ENCODE measurements around the gene ABCC12. TPM values are rescaled to one million over a fixed set of nuclear protein-coding genes. Genes with fewer than 3 reads are reported as not detected.

Gene ABCC12
- polyA plus RNA-seq, 1 donor (not counting 4 experiments of a cell fraction or from before 2014, with no cell fraction given), result not detected

- H3K27ac ChIP-seq (ENCODE audit: control insufficient read depth, insufficient read depth, low read length), result no peak overlapping the region
- dilution Hi-C loops (cut with MboI; ENCODE audit: extremely low pct_ligation_motif_present, low sequenced_read_pairs), result no loop called here
- H3K9ac ChIP-seq (ENCODE audit: control insufficient read depth, extremely low read depth, insufficient read depth, low read length), result no peak overlapping the region
- no peaks in the 10 kb centered on the region for H3K79me2 ChIP-seq (ENCODE audit: control insufficient read depth, insufficient read depth, low read length)
- DNase-seq (ENCODE audit: low read depth, low spot score), result no peak
- no peaks in the 10 kb centered on the region for H3K9me1 ChIP-seq (ENCODE audit: control insufficient read depth, extremely low read depth, insufficient read depth, low read length)
- H4K20me1 ChIP-seq (ENCODE audit: control insufficient read depth, extremely low read depth, insufficient read depth, low read length), result no peaks in the 10 kb centered on the region
- H3K9me3 ChIP-seq (ENCODE audit: control insufficient read depth, low read depth, low read length), result no peaks in the 10 kb centered on the region
- no peak overlapping the region for H3K4me2 ChIP-seq (ENCODE audit: control insufficient read depth, extremely low read depth, insufficient read depth, low read depth, low read length)
- no peaks in the 10 kb centered on the region for H3K27me3 ChIP-seq (ENCODE audit: control insufficient read depth, extremely low read depth, insufficient read depth, low read length)
- H3K4me3 ChIP-seq (ENCODE audit: control insufficient read depth in 2 of 3, extremely low read depth in 1 of 3, insufficient read depth in 2 of 3, low read depth in 1 of 3, low read length in 3 of 3), result no peak overlapping the region
- no peaks in the 10 kb centered on the region for H3K4me1 ChIP-seq (ENCODE audit: control insufficient read depth, extremely low read depth, insufficient read depth, low read length)
- TF ChIP-seq CTCF (optimal IDR thresholded peaks at IDR 0.05 in 1 of 3, IDR thresholded peaks at IDR 0.05 in 1 of 3, conservative IDR thresholded peaks at IDR 0.05 in 1 of 3; ENCODE audit: extremely low read depth in 1 of 3, insufficient read depth in 2 of 3, low read length in 3 of 3) (no peak), EZH2 (IDR thresholded peaks at IDR 0.05; ENCODE audit: low read length) (no peak)
- no peak overlapping the region for H2AFZ ChIP-seq (ENCODE audit: control insufficient read depth, low read length)
- no peaks in the 10 kb centered on the region for H3K36me3 ChIP-seq (ENCODE audit: control insufficient read depth in 2 of 2, extremely low read depth in 1 of 2, insufficient read depth in 2 of 2, low read length in 2 of 2)
- no peak for FAIRE-seq
These were observed 22.2 kb downstream of the ABCC12 start for GRCh38 chr16:48133455-48134211.

- H3K27me3 ChIP-seq (ENCODE audit: control insufficient read depth, extremely low read depth, insufficient read depth, low read length), result no peaks in the 10 kb centered on the region
- H2AFZ ChIP-seq (ENCODE audit: control insufficient read depth, low read length), result no peak overlapping the region
- no peak overlapping the region for H3K27ac ChIP-seq (ENCODE audit: control insufficient read depth, insufficient read depth, low read length)
- no peak for DNase-seq (ENCODE audit: low read depth, low spot score)
- no peaks in the 10 kb centered on the region for H3K36me3 ChIP-seq (ENCODE audit: control insufficient read depth in 2 of 2, extremely low read depth in 1 of 2, insufficient read depth in 2 of 2, low read length in 2 of 2)
- H3K4me3 ChIP-seq (ENCODE audit: control insufficient read depth in 2 of 3, extremely low read depth in 1 of 3, insufficient read depth in 2 of 3, low read depth in 1 of 3, low read length in 3 of 3), result no peak overlapping the region
- H3K9ac ChIP-seq (ENCODE audit: control insufficient read depth, extremely low read depth, insufficient read depth, low read length), result no peak overlapping the region
- no peak overlapping the region for H3K4me2 ChIP-seq (ENCODE audit: control insufficient read depth, extremely low read depth, insufficient read depth, low read depth, low read length)
- no peaks in the 10 kb centered on the region for H3K9me1 ChIP-seq (ENCODE audit: control insufficient read depth, extremely low read depth, insufficient read depth, low read length)
- no peaks in the 10 kb centered on the region for H4K20me1 ChIP-seq (ENCODE audit: control insufficient read depth, extremely low read depth, insufficient read depth, low read length)
- TF ChIP-seq CTCF (optimal IDR thresholded peaks at IDR 0.05 in 1 of 3, IDR thresholded peaks at IDR 0.05 in 1 of 3, conservative IDR thresholded peaks at IDR 0.05 in 1 of 3; ENCODE audit: extremely low read depth in 1 of 3, insufficient read depth in 2 of 3, low read length in 3 of 3), result no peak
- H3K79me2 ChIP-seq (ENCODE audit: control insufficient read depth, insufficient read depth, low read length), result no peaks in the 10 kb centered on the region
- dilution Hi-C loops (cut with MboI; ENCODE audit: extremely low pct_ligation_motif_present, low sequenced_read_pairs), result no loop called here
- FAIRE-seq, result no peak
- H3K9me3 ChIP-seq (ENCODE audit: control insufficient read depth, low read depth, low read length), result no peaks in the 10 kb centered on the region
- H3K4me1 ChIP-seq (ENCODE audit: control insufficient read depth, extremely low read depth, insufficient read depth, low read length), result no peaks in the 10 kb centered on the region
These were observed 23.1 kb downstream of the ABCC12 start for GRCh38 chr16:48132696-48133095.
